Measurements from ENCODE around the gene PCGF6.

- TF ChIP-seq POLR2A (IDR thresholded peaks at IDR 0.05), result no peak
- TF ChIP-seq, protein P1, sequence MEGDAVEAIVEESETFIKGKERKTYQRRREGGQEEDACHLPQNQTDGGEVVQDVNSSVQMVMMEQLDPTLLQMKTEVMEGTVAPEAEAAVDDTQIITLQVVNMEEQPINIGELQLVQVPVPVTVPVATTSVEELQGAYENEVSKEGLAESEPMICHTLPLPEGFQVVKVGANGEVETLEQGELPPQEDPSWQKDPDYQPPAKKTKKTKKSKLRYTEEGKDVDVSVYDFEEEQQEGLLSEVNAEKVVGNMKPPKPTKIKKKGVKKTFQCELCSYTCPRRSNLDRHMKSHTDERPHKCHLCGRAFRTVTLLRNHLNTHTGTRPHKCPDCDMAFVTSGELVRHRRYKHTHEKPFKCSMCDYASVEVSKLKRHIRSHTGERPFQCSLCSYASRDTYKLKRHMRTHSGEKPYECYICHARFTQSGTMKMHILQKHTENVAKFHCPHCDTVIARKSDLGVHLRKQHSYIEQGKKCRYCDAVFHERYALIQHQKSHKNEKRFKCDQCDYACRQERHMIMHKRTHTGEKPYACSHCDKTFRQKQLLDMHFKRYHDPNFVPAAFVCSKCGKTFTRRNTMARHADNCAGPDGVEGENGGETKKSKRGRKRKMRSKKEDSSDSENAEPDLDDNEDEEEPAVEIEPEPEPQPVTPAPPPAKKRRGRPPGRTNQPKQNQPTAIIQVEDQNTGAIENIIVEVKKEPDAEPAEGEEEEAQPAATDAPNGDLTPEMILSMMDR (IDR thresholded peaks at IDR 0.05), result no peak
Measured at GRCh38 chr10:103262229-103262628, 88.7 kb downstream of the PCGF6 start.

All from prostate gland (tissue), 2 donors.